Body of pancreas (tissue), 4 donors: ENCODE data around the gene PAPPA. TPM values are rescaled to one million over a fixed set of nuclear protein-coding genes. Genes with fewer than 3 reads are reported as not detected.

Source experiments
- ATAC-seq: fragments of 150-250 bp; one replicate; pipeline ENCODE4 v1.9.1; 2016
- DNase-seq, 4 donors: peaks; one replicate each; pipeline ENCODE4 v3.0.0-alpha.2; 2019
- H3K27ac ChIP-seq, 4 donors: fragments of 200-600 bp; sonication (generic); 1 replicate in 3 of 4; 2 replicates in 1 of 4; pipeline versions ENCODE4 v1.5.1 to v1.6.1; 2016 to 2019; ENCODE audit warnings: mild to moderate bottlenecking in 1 of 4, mixed read lengths in 1 of 4, moderate library complexity in 1 of 4
- H3K27me3 ChIP-seq, 2 donors: fragments of 200-600 bp; sonication (generic); one replicate each; pipeline ENCODE4 v1.6.0; 2016; ENCODE audit warnings: mild to moderate bottlenecking in 1 of 2
- H3K36me3 ChIP-seq, 2 donors: fragments of 200-600 bp; sonication (generic); replicated peaks in 1 of 2; 2 replicates each; pipeline ENCODE4 v1.5.1; 2016; ENCODE audit warnings: low read depth in 2 of 2; ENCODE audit not compliant: insufficient read depth in 1 of 2
- H3K4me1 ChIP-seq: fragments of 200-600 bp; sonication (generic); one replicate; pipeline ENCODE4 v1.6.0; 2016
- H3K4me3 ChIP-seq, 2 donors: fragments of 200-600 bp; sonication (generic); 1 replicate in 1 of 2; 2 replicates in 1 of 2; pipeline ENCODE4 v1.5.1; 2016 to 2019
- H3K9me3 ChIP-seq, 3 donors: fragments of 200-600 bp; sonication (generic); 1 replicate in 2 of 3; 2 replicates in 1 of 3; pipeline ENCODE4 v1.5.1; 2016
- POLR2A ChIP-seq, 3 donors: fragments of 450-650 bp; IDR thresholded peaks; one replicate each; pipeline ENCODE4 v1.6.1; 2016; ENCODE audit warnings: antibody characterized with exemption in 3 of 3, mild to moderate bottlenecking in 2 of 3
- WGBS, 2 donors: methylation state at CpG; one replicate each; pipeline ENCODE4 v1.1.5; 2017; 5-methylcytosine and 5-hydroxymethylcytosine counted together
- intact Hi-C: fragments of 100-400 bp; cut with DNase I; formaldehyde crosslinking; loops from one replicate; pipeline ENCODE4 v1.15.1; 2023
- total RNA-seq, 2 donors: library from RNA; depleted of rRNA; stranded (reverse); fragments of >200 nt; gene quantifications; one replicate each; pipeline ENCODE4 v1.1.0, GENCODE V29; 2016
- TF ChIP-seq, protein P1 (sequence below), 7 experiments: fragments of 450-650 bp in 4 of 7; fragments of 200-600 bp in 3 of 7; sonication (generic) in 3 of 7; IDR thresholded peaks; one replicate each; pipeline ENCODE4 v1.5.1; 2016 to 2019; ENCODE audit warnings: antibody characterized with exemption in 7 of 7

PAPPA gene
- total RNA-seq, 2 donors from 2014 or later, result 1.0 to 2.0 TPM

- intact Hi-C loops, result no loop called here
- no peak for DNase-seq
- H3K27me3 ChIP-seq, result no peaks in the 10 kb centered on the region
- TF ChIP-seq, protein P1, sequence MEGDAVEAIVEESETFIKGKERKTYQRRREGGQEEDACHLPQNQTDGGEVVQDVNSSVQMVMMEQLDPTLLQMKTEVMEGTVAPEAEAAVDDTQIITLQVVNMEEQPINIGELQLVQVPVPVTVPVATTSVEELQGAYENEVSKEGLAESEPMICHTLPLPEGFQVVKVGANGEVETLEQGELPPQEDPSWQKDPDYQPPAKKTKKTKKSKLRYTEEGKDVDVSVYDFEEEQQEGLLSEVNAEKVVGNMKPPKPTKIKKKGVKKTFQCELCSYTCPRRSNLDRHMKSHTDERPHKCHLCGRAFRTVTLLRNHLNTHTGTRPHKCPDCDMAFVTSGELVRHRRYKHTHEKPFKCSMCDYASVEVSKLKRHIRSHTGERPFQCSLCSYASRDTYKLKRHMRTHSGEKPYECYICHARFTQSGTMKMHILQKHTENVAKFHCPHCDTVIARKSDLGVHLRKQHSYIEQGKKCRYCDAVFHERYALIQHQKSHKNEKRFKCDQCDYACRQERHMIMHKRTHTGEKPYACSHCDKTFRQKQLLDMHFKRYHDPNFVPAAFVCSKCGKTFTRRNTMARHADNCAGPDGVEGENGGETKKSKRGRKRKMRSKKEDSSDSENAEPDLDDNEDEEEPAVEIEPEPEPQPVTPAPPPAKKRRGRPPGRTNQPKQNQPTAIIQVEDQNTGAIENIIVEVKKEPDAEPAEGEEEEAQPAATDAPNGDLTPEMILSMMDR (IDR thresholded peaks at IDR 0.05), result no peak
- TF ChIP-seq POLR2A (IDR thresholded peaks at IDR 0.05), result no peak
- H3K9me3 ChIP-seq, result no peaks in the 10 kb centered on the region
- no peak overlapping the region for H3K4me3 ChIP-seq
- 81 to 82% methylated on average over 5 of the region's 5 CpGs for WGBS, 2 donors
- no peak for ATAC-seq
- no peak overlapping the region for H3K27ac ChIP-seq
- no peaks in the 10 kb centered on the region for H3K36me3 ChIP-seq
- no peaks in the 10 kb centered on the region for H3K4me1 ChIP-seq
Measured at GRCh38 chr9:116394894-116395698, 241.5 kb downstream of the PAPPA start.

DNA sequence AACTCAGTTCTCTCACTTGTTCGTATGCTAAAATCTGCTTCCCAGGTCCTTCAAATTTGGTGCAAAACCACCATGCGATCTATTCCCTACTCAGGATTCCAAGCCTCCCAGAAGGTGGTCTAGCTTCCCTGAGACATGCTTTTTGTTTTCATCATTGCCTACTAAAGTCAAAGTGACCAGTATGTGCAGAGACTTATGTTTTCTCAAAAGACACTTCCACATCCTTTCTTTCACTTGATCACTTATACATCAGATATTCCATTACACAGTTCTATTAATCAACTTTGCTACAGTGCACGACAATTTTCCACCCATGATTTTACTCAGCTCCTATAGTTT lies 242.1 kb downstream of the PAPPA start:
- no peaks in the 10 kb centered on the region for H3K27me3 ChIP-seq
- H3K36me3 ChIP-seq, result no peaks in the 10 kb centered on the region
- TF ChIP-seq POLR2A (IDR thresholded peaks at IDR 0.05), result no peak
- TF ChIP-seq, protein P1 (IDR thresholded peaks at IDR 0.05), result no peak
- no peak for ATAC-seq
- no peak for DNase-seq
- 88 to 92% methylated on average over 3 of the region's 3 CpGs for WGBS, 2 donors
- intact Hi-C loops, result no loop called here
- H3K9me3 ChIP-seq, result no peaks in the 10 kb centered on the region
- H3K27ac ChIP-seq, result no peak overlapping the region
- no peaks in the 10 kb centered on the region for H3K4me1 ChIP-seq
- no peak overlapping the region for H3K4me3 ChIP-seq

GRCh38 chr9:116403171-116403570 lies 249.6 kb downstream of the PAPPA start:
- no peak overlapping the region for H3K4me3 ChIP-seq
- intact Hi-C loops, result no loop called here
- ATAC-seq (no peak), DNase-seq (no peak)
- H3K4me1 ChIP-seq, result no peaks in the 10 kb centered on the region
- H3K36me3 ChIP-seq, result no peaks in the 10 kb centered on the region
- no peak for TF ChIP-seq POLR2A (IDR thresholded peaks at IDR 0.05)
- TF ChIP-seq, protein P1 (IDR thresholded peaks at IDR 0.05), result no peak
- no peak overlapping the region for H3K27ac ChIP-seq
- no peaks in the 10 kb centered on the region for H3K9me3 ChIP-seq
- no peaks in the 10 kb centered on the region for H3K27me3 ChIP-seq

DNA sequence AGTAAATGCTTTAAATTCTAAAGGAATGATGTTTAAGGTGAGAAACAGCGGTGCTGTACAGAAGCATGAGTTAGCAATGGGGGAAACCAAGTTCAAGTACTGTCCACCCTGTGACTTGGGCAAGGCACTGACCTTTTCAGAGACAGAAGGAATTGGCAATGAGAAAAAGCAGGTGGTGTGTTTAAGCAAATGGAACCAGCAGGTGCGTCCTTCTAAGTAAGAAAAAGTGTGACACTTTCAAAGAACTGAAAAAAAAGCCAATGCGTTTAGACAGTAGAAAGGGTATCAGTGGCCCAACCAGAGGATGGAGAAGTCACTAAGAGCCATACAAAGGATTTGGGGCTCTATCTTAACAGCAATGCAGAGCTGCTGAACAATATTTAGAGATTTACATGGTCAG lies 250.6 kb downstream of the PAPPA start:
- Histone ChIP-seq H3K36me3 (no peaks in the 10 kb centered on the region), H3K9me3 (no peaks in the 10 kb centered on the region), H3K27me3 (no peaks in the 10 kb centered on the region), H3K27ac (no peak overlapping the region), H3K4me3 (no peak overlapping the region), H3K4me1 (no peaks in the 10 kb centered on the region)
- intact Hi-C loops, result no loop called here
- ATAC-seq (no peak), DNase-seq (no peak)
- 91 to 95% methylated on average over 3 of the region's 3 CpGs for WGBS, 2 donors
- TF ChIP-seq POLR2A (IDR thresholded peaks at IDR 0.05), result no peak
- TF ChIP-seq, protein P1 (IDR thresholded peaks at IDR 0.05), result no peak

DNA sequence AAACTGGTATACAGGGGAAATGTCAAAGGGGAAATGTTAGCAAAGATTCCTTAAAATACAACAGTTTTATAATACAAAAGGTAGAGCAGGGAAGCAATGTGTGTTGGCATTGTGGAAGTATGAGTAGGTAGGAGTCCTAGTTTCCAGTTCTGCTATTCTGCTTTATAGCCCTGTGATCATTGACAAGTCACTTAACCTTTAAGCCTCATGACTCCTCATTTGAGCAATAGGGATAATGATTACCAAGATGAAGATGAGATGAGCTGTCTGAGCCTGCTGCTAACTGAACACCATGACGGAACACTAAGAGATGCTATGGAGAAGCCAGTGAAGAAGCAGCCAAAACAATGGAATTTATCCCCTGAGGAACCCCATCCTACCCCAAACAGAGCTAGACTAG lies 251.7 kb downstream of the PAPPA start:
- H3K4me1 ChIP-seq, result no peaks in the 10 kb centered on the region
- DNase-seq, result no peak
- no peak overlapping the region for H3K4me3 ChIP-seq
- H3K27ac ChIP-seq, result no peak overlapping the region
- ATAC-seq, result no peak
- 96 to 100% methylated on average over 1 of the region's 1 CpG for WGBS, 2 donors
- no peak for TF ChIP-seq POLR2A (IDR thresholded peaks at IDR 0.05)
- TF ChIP-seq, protein P1 (IDR thresholded peaks at IDR 0.05), result no peak
- intact Hi-C loops, result no loop called here
- no peaks in the 10 kb centered on the region for H3K9me3 ChIP-seq
- H3K36me3 ChIP-seq, result no peaks in the 10 kb centered on the region
- no peaks in the 10 kb centered on the region for H3K27me3 ChIP-seq
